ENCODE measurements around the gene AUP1.

Gene AUP1

DNA sequence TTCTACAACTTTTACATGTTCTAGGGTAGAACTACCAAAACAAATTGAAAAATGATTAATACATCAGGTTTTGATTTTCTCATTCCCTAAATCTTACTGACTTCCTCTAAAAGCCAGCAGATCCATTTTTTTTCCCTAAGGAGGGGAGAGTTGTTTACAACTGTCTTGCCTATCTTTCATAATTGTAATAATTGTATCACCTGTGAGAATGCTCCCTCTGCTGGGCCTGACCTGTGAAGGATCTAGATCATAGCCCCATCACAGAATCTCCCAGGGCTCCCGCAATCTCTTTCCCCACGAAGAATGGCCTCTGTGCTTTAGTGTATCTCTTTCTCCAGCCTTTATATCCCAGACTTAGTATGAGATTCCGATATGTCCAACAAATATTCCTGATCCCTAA is 15.1 kb upstream of the AUP1 start:
- DNase-seq (ENCODE audit: low read depth) = no peak
- peak; percentile 16 for TF ChIP-seq CTCF (conservative IDR thresholded peaks at IDR 0.05; ENCODE audit: low read depth, low read length)
- no peak overlapping the region for H3K4me3 ChIP-seq (ENCODE audit: low read length)

GRCh38 chr2:74542978-74543377 is 13.5 kb upstream of the AUP1 start:
- TF ChIP-seq CTCF (conservative IDR thresholded peaks at IDR 0.05; ENCODE audit: low read depth, low read length) = no peak
- DNase-seq (ENCODE audit: low read depth) = no peak
- H3K4me3 ChIP-seq (ENCODE audit: low read length) = no peak overlapping the region

- H3K4me3 ChIP-seq (ENCODE audit: low read length) = no peak overlapping the region
- no peak for TF ChIP-seq CTCF (conservative IDR thresholded peaks at IDR 0.05; ENCODE audit: low read depth, low read length)
- no peak for DNase-seq (ENCODE audit: low read depth)
These were observed 10.8 kb upstream of the AUP1 start for GRCh38 chr2:74540291-74540690.

DNA sequence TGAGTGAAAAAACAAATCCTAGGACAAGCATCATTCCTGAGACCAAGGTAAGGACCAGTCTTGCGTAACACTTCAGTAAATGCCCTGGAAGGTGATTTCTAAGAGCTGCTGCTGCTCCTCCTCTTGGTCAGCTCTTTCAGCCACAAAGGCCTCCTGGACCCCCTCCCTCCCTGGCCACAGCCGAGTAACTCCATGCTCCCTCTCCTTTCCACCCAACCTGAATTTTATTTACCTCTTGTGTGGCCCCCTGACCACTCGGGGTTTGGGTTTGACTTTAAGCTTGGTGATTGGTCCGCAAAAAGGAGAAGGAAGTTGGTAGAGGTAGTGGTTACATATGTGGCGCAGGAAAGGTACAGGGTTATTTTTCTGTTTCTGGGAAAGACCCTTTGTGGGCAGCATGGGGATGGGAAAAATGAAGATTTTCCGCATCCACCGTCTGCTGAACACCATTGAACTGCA is 9.4 kb upstream of the AUP1 start:
- no peak for TF ChIP-seq CTCF (conservative IDR thresholded peaks at IDR 0.05; ENCODE audit: low read depth, low read length)
- DNase-seq (ENCODE audit: low read depth) = no peak
- no peak overlapping the region for H3K4me3 ChIP-seq (ENCODE audit: low read length)

DNA sequence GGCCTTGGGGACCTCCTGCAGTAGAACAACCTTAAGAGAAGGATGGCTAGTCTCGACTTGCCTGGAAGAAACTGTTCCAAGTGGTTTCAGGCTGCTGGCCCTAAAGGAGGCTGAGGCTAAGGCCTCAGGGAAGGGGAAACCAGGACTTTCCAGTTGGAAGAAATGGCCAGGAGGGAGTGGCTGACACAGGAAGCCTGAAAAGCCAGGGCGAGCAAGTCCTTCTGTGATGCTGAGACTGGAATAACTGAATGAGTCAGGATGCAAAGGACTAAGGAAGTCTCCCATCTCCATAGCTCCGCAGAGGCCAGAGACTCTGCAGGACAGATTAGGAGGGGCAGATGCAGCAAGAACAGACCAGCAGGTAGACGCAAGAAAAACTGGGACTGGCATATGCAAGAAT is 7.6 kb upstream of the AUP1 start:
- no peak overlapping the region for H3K4me3 ChIP-seq (ENCODE audit: low read length)
- TF ChIP-seq CTCF (conservative IDR thresholded peaks at IDR 0.05; ENCODE audit: low read depth, low read length) = no peak
- no peak for DNase-seq (ENCODE audit: low read depth)

DNA sequence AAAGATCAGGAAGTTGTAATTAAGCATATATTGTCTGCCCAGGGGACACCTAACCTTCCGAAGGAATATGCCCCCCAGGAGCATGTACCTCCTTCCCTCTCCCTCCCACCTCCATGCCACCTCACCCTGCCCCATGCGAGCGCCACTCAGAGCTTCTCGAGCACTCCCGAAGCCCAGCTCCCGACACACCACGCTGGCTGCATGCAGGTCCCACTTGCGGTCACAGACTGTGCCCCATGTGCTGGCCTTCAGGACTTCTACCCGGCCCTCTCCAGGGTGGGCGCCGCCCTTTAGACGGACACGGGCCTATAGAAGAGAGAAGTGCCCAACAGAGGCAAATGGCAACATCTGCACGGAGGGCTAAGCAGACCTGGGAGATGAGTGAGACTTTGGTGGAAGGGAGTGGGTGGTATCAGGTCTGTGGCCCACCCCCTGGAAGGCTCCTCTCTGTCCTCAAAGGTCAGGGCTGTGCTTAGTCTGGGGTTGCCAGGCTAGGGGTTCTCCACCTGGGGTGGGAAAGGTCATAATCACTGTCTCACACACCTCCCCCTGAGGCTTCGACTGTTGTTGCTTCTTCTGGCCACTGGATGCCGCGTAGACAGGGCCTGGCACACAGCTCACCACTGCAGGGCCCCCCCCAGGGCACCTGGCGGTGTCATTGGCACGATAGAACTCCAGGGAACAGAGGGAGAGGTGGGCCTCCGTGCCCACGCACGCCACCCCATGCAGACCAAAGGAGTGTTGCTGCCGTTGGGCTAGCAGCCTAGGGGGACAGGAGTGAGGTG is 6.9 kb upstream of the AUP1 start:
- no peak overlapping the region for H3K4me3 ChIP-seq (ENCODE audit: low read length)
- no peak for TF ChIP-seq CTCF (conservative IDR thresholded peaks at IDR 0.05; ENCODE audit: low read depth, low read length)
- no peak for DNase-seq (ENCODE audit: low read depth)

- no peak for DNase-seq (ENCODE audit: low read depth)
- H3K4me3 ChIP-seq (ENCODE audit: low read length) = no peak overlapping the region
- no peak for TF ChIP-seq CTCF (conservative IDR thresholded peaks at IDR 0.05; ENCODE audit: low read depth, low read length)
These were observed 6.0 kb upstream of the AUP1 start for GRCh38 chr2:74535440-74535965.
